Stimulated activated CD4-positive, alpha-beta T cell treated with anti-CD3 and anti-CD28 coated beads, Interleukin-12 subunit alpha, Interleukin-12 subunit beta, amount 100 ng/mL, for 48 hours (primary cell): Measurements from ENCODE around the gene ACBD5.
"Not testable (repeated sequence)": the region's sequence is repeated elsewhere in the genome, so short reads cannot be mapped to it uniquely, and the experiment has no call there.

ENCODE experiments used
- DNase-seq, 3 donors: peaks; one replicate each; pipeline ENCODE4 v3.0.0-alpha.2; 2020; ENCODE audit warnings: low read depth in 2 of 3, low spot score in 1 of 3

The ACBD5 gene, protein sequence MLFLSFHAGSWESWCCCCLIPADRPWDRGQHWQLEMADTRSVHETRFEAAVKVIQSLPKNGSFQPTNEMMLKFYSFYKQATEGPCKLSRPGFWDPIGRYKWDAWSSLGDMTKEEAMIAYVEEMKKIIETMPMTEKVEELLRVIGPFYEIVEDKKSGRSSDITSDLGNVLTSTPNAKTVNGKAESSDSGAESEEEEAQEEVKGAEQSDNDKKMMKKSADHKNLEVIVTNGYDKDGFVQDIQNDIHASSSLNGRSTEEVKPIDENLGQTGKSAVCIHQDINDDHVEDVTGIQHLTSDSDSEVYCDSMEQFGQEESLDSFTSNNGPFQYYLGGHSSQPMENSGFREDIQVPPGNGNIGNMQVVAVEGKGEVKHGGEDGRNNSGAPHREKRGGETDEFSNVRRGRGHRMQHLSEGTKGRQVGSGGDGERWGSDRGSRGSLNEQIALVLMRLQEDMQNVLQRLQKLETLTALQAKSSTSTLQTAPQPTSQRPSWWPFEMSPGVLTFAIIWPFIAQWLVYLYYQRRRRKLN

GRCh38 chr10:27240212-27241009 is at the start of gene ACBD5:
Gene ACBD5, minus strand, starts transcription at chr10:27240797. Its CDS starts 109 bp downstream, at chr10:27240688.
- DNase-seq: peak; percentile 56 to 75 (median 57)

GRCh38 chr10:27285093-27285492 is 44.5 kb upstream of the ACBD5 start:
- peak; percentile 10 to 35 (median 34) for DNase-seq

GRCh38 chr10:27276581-27276980 is 36.0 kb upstream of the ACBD5 start:
- DNase-seq: no peak

DNA sequence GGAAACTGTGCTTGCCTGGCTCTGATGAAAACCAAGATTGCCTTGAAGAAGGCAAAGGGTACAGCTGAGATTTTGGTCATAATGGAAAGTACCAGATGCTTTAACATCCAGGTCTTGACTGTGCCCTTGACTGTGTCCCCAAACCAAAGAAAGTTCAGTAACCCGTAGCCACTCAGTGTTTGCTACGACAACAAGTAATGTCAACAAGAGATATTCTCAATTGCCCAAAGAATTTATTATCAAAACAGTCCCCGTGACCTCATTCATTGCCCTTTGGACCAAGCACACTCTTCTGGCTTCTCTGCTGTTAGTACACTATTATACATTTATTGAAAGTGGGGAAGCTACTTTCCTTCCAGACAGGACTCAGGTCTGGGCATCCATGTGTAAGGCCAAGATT is 25.4 kb upstream of the ACBD5 start:
- not testable (repeated sequence) for DNase-seq

GRCh38 chr10:27262788-27263187 is 22.2 kb upstream of the ACBD5 start:
- DNase-seq: not testable (repeated sequence)

- DNase-seq: no peak
Measured at GRCh38 chr10:27258838-27259812, 18.5 kb upstream of the ACBD5 start.

GRCh38 chr10:27258492-27258837 is 17.9 kb upstream of the ACBD5 start:
- no peak for DNase-seq

DNA sequence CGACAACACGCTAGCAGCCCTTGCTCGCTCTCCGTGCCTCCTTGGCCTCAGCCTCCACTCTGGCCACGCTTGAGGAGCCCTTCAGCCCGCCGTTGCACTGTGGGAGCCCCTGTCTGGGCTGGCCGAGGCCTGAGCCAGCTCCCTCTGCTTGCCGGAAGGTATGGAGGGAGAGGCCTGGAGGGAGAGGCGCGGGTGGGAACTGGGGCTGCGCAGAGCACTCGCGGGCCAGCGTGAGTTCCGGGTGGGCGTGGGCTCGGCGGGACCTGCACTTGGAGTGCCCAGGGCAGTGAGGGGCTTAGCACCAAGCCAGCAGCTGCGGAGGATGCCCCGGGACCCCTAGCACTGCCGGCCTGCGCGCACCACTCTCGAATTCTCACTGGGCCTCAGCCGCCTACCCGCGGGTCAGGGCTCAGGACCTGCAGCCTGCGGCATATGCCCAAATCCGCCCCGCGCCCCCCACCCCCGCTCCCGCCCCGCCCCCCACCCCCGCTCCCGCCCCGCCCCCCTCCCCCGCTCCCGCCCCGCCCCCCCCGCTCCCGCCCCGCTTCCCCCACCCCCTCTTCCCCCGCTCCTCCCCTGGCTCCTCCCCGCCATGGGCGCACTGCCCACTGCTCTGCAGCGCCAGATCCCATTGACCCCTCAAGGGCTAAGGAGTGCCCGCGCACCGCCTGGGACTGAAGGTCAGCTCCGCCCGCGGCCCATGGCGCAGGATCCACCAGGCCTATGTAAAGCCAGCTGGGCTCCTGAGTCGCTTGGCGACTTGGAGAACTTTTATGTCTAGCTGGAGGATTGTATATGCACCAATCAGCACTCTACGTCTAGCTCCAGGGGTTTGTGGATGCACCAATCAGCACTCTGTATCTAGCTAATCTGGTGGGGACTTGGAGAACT is 15.9 kb upstream of the ACBD5 start:
- no peak for DNase-seq

DNA sequence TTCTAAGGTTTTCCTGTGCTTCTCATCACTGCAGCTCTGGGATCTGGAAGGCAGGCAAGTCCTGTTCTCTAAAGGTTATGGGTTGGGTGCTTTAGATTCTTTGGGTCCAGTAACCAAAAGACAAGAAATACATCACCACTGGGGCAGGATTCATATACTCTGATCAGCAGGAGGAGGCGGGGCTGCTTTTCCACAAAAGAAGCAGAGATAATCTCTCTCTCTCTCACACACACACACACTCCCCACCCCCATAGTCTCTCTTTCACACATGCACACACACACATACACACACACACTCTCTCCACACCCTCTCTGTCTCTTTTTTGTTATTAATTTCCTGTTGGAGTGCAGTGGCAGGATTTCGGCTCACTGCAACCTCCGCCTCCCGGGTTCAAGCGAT is 13.0 kb upstream of the ACBD5 start:
- DNase-seq: no peak

- peak; percentile 72 to 83 (median 76) for DNase-seq
Measured at GRCh38 chr10:27252267-27253000, 11.8 kb upstream of the ACBD5 start.

- DNase-seq: no peak
Measured at GRCh38 chr10:27251554-27251953, 11.0 kb upstream of the ACBD5 start.

DNA sequence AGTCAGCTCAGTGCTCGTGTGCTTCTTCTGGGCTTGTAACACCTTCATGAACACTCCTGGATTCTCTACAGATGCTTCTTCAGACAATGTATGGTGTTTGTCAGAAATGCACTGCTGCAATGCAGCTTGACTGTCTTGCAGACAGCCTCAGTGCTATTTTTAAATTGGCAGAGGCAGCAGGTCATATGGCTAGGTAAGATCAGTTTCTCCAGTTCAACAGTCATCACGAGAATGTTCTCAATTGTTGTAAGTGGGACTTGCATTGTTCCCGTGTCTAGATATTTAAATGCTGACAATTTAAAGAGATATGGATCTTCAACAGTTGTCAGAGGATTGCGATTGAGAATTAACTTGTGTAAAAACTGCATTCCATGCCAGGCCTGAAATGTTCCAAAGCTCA is 7.6 kb upstream of the ACBD5 start:
- DNase-seq: no peak

DNA sequence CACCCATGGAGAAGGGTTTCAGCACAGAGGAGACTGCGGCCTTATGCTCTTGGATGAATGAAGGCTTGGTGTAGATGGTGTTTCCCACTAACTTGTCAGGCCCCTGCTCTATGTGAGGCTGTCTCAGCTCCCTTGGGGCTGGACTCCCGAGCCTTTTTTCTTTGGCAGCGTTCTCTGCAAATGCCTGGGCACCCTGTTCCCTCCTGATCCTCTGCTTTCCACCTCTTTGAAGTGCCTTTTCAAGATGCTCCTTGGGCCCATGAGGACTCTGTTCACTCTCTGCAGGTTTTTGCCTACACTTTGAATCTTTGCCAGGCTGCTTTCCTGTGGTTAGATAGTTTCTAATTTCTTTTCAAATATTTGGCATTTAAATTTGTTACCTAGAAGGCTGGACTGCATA is 6.8 kb upstream of the ACBD5 start:
- DNase-seq: no peak

GRCh38 chr10:27247006-27247405 is 6.4 kb upstream of the ACBD5 start:
- DNase-seq: no peak

GRCh38 chr10:27245836-27246235 is 5.2 kb upstream of the ACBD5 start:
- DNase-seq: no peak

GRCh38 chr10:27244976-27245375 is 4.4 kb upstream of the ACBD5 start:
- DNase-seq: no peak

- DNase-seq: peak; percentile 44 to 54 (median 47)
Measured at GRCh38 chr10:27242951-27243551, 2.5 kb upstream of the ACBD5 start.

- no peak for DNase-seq
Measured at GRCh38 chr10:27242473-27242950, 1.9 kb upstream of the ACBD5 start.
